ENCODE data around the gene CLCA4. TPM values are rescaled to one million over a fixed set of nuclear protein-coding genes. Genes with fewer than 3 reads are reported as not detected.

The CLCA4 gene
- total and polyA plus RNA-seq, 8 donors = 0.05 to 0.36 (median 0.23) TPM; not detected in 5

DNA sequence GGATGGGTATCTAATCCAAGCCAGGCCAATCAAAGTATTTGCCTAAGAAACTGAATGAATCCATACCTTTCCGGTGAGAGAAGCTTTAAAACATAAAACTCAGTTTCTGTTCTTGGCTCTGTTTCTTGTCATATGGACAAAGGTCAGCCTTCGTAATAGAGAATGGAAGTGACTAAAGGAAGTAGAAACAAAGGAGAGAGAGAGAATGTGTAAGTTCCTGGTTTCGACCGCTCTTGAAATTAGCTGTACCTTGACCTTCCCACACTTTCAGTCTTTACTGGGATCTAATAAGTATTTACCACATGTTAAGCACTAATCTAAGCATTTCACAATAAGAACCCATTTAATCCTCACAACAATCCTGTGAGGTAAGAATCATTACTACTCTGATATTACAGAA lies 19.6 kb upstream of the CLCA4 start:
- Histone ChIP-seq H3K36me3 (no peaks in the 10 kb centered on the region), H3K27ac (no peak overlapping the region), H3K4me1 (no peaks in the 10 kb centered on the region), H3K4me3 (no peak overlapping the region), H3K9me3 (peaks cover 0 to 6% of the 10 kb centered on the region in 2 donors), H3K27me3 (no peaks in the 10 kb centered on the region)
- DNase-seq (no peak), ATAC-seq (no peak)
- TF ChIP-seq CTCF (IDR thresholded peaks at IDR 0.05) = no peak
- intact Hi-C loops (cut with DNase I) = no loop called here

GRCh38 chr1:86530211-86530845 lies 16.6 kb upstream of the CLCA4 start:
- no peak for DNase-seq
- no peak for TF ChIP-seq CTCF (IDR thresholded peaks at IDR 0.05)
- Histone ChIP-seq H3K27me3 (no peaks in the 10 kb centered on the region), H3K4me3 (no peak overlapping the region), H3K4me1 (no peaks in the 10 kb centered on the region), H3K36me3 (no peaks in the 10 kb centered on the region), H3K27ac (no peak overlapping the region), H3K9me3 (no peaks in the 10 kb centered on the region)
- ATAC-seq = no peak
- intact Hi-C loops (cut with DNase I) = no loop called here

- no peaks in the 10 kb centered on the region for H3K9me3 ChIP-seq
- no peaks in the 10 kb centered on the region for H3K27me3 ChIP-seq
- H3K27ac ChIP-seq = no peak overlapping the region
- no peak overlapping the region for H3K4me3 ChIP-seq
- ATAC-seq = no peak
- intact Hi-C loops (cut with DNase I) = no loop called here
- DNase-seq = no peak
- H3K4me1 ChIP-seq = no peaks in the 10 kb centered on the region
- H3K36me3 ChIP-seq = no peaks in the 10 kb centered on the region
- no peak for TF ChIP-seq CTCF (IDR thresholded peaks at IDR 0.05)
Observed at GRCh38 chr1:86537928-86538695, 8.8 kb upstream of the CLCA4 start.

- DNase-seq = no peak
- Histone ChIP-seq H3K4me1 (no peaks in the 10 kb centered on the region), H3K9me3 (no peaks in the 10 kb centered on the region), H3K27me3 (no peaks in the 10 kb centered on the region), H3K4me3 (no peak overlapping the region), H3K27ac (no peak overlapping the region), H3K36me3 (no peaks in the 10 kb centered on the region)
- ATAC-seq = peak; percentile 92
- no peak for TF ChIP-seq CTCF (IDR thresholded peaks at IDR 0.05)
- intact Hi-C loops (cut with DNase I) = no loop called here
Observed at GRCh38 chr1:86538775-86539174, 8.1 kb upstream of the CLCA4 start.

DNA sequence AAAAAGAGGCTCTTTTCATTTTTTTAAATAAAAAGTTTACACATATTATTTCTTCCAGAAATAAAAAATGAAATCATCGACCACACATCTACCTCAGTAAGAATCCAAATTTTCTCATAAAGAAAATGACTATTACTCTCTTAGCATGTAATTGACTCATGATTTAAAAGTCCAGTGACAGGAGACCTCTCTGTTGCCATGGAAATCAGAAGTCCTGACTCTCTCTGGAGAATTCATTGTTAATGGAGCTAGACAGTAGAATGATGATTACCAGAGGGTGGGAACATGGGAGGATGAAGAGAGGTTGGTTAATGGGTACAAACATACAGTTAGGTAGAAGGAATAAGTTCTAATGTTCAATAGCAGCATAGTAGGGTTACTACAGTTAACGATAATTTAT lies 5.0 kb upstream of the CLCA4 start:
- no peak for ATAC-seq
- H3K9me3 ChIP-seq = peaks cover 0 to 2% of the 10 kb centered on the region in 2 donors
- DNase-seq = no peak
- TF ChIP-seq CTCF (IDR thresholded peaks at IDR 0.05) = no peak
- H3K4me3 ChIP-seq = no peak overlapping the region
- no peak overlapping the region for H3K27ac ChIP-seq
- H3K36me3 ChIP-seq = no peaks in the 10 kb centered on the region
- intact Hi-C loops (cut with DNase I) = no loop called here
- no peaks in the 10 kb centered on the region for H3K4me1 ChIP-seq
- no peaks in the 10 kb centered on the region for H3K27me3 ChIP-seq

Data from left lung (tissue), 10 donors.